Measurements from ENCODE around the gene HOXB7.

HOXB7 gene

GRCh38 chr17:48588528-48588927 lies 22.3 kb downstream of the HOXB7 start:
- Mint-ChIP-seq H3K27ac (no peak overlapping the region), H3K9me3 (no peaks in the 10 kb centered on the region), H3K27me3 (peaks cover 68% of the 10 kb centered on the region), H3K4me1 (peaks cover 36% of the 10 kb centered on the region), H3K4me3 (no peak overlapping the region), H3K36me3 (no peaks in the 10 kb centered on the region)

GRCh38 chr17:48588074-48588415 lies 22.8 kb downstream of the HOXB7 start:
- Mint-ChIP-seq H3K36me3 (no peaks in the 10 kb centered on the region), H3K27ac (no peak overlapping the region), H3K27me3 (peaks cover 66% of the 10 kb centered on the region), H3K4me3 (no peak overlapping the region), H3K9me3 (no peaks in the 10 kb centered on the region), H3K4me1 (peaks cover 35% of the 10 kb centered on the region)

GRCh38 chr17:48587276-48588073 lies 23.3 kb downstream of the HOXB7 start:
- no peaks in the 10 kb centered on the region for H3K9me3 Mint-ChIP-seq
- H3K4me1 Mint-ChIP-seq: peaks cover 35% of the 10 kb centered on the region
- peak overlapping the region; percentile 70 for H3K27ac Mint-ChIP-seq
- H3K36me3 Mint-ChIP-seq: no peaks in the 10 kb centered on the region
- H3K4me3 Mint-ChIP-seq: peak overlapping the region; percentile 26
- peaks cover 64% of the 10 kb centered on the region for H3K27me3 Mint-ChIP-seq

- H3K27ac Mint-ChIP-seq: no peak overlapping the region
- H3K4me1 Mint-ChIP-seq: peaks cover 38% of the 10 kb centered on the region
- no peaks in the 10 kb centered on the region for H3K9me3 Mint-ChIP-seq
- no peaks in the 10 kb centered on the region for H3K36me3 Mint-ChIP-seq
- H3K4me3 Mint-ChIP-seq: peak overlapping the region; percentile 95
- peaks cover 65% of the 10 kb centered on the region for H3K27me3 Mint-ChIP-seq
Observed at GRCh38 chr17:48586355-48587258, 24.2 kb downstream of the HOXB7 start.

- peaks cover 67% of the 10 kb centered on the region for H3K27me3 Mint-ChIP-seq
- no peaks in the 10 kb centered on the region for H3K9me3 Mint-ChIP-seq
- H3K4me3 Mint-ChIP-seq: peak overlapping the region; percentile 28
- H3K36me3 Mint-ChIP-seq: peaks cover 1% of the 10 kb centered on the region
- H3K4me1 Mint-ChIP-seq: peaks cover 56% of the 10 kb centered on the region
- peak overlapping the region; percentile 4 for H3K27ac Mint-ChIP-seq
Observed at GRCh38 chr17:48584223-48584741, 26.5 kb downstream of the HOXB7 start.

GRCh38 chr17:48583708-48584222 lies 27.1 kb downstream of the HOXB7 start:
- H3K27me3 Mint-ChIP-seq: peaks cover 71% of the 10 kb centered on the region
- H3K4me3 Mint-ChIP-seq: peak overlapping the region; percentile 28
- H3K4me1 Mint-ChIP-seq: peaks cover 61% of the 10 kb centered on the region
- H3K27ac Mint-ChIP-seq: no peak overlapping the region
- H3K9me3 Mint-ChIP-seq: no peaks in the 10 kb centered on the region
- peaks cover 1% of the 10 kb centered on the region for H3K36me3 Mint-ChIP-seq

- peak overlapping the region; percentile 74 for H3K27ac Mint-ChIP-seq
- peaks cover 67% of the 10 kb centered on the region for H3K4me1 Mint-ChIP-seq
- no peaks in the 10 kb centered on the region for H3K9me3 Mint-ChIP-seq
- peaks cover 1% of the 10 kb centered on the region for H3K36me3 Mint-ChIP-seq
- H3K27me3 Mint-ChIP-seq: peaks cover 64% of the 10 kb centered on the region
- H3K4me3 Mint-ChIP-seq: peak overlapping the region; percentile 81
Observed at GRCh38 chr17:48582750-48583069, 28.1 kb downstream of the HOXB7 start.

GRCh38 chr17:48579760-48580554 lies 30.9 kb downstream of the HOXB7 start:
- no peaks in the 10 kb centered on the region for H3K9me3 Mint-ChIP-seq
- H3K4me1 Mint-ChIP-seq: peaks cover 63% of the 10 kb centered on the region
- peak overlapping the region; percentile 91 for H3K4me3 Mint-ChIP-seq
- H3K27me3 Mint-ChIP-seq: peaks cover 42% of the 10 kb centered on the region
- peak overlapping the region; percentile 63 for H3K27ac Mint-ChIP-seq
- H3K36me3 Mint-ChIP-seq: peaks cover 1% of the 10 kb centered on the region

- Mint-ChIP-seq H3K27me3 (peaks cover 42% of the 10 kb centered on the region), H3K27ac (peak overlapping the region; percentile 63), H3K36me3 (peaks cover 1% of the 10 kb centered on the region), H3K9me3 (no peaks in the 10 kb centered on the region), H3K4me1 (peaks cover 61% of the 10 kb centered on the region), H3K4me3 (peak overlapping the region; percentile 91)
Observed at GRCh38 chr17:48579471-48579759, 31.4 kb downstream of the HOXB7 start.

- H3K4me1 Mint-ChIP-seq: peaks cover 64% of the 10 kb centered on the region
- peak overlapping the region; percentile 77 for H3K27ac Mint-ChIP-seq
- peak overlapping the region; percentile 91 for H3K4me3 Mint-ChIP-seq
- H3K27me3 Mint-ChIP-seq: peaks cover 39% of the 10 kb centered on the region
- H3K9me3 Mint-ChIP-seq: no peaks in the 10 kb centered on the region
- H3K36me3 Mint-ChIP-seq: peaks cover 1% of the 10 kb centered on the region
Observed at GRCh38 chr17:48578616-48579470, 32.0 kb downstream of the HOXB7 start.

- Mint-ChIP-seq H3K27me3 (peaks cover 35% of the 10 kb centered on the region), H3K4me3 (peak within 1 kb of the TSS; percentile 91), H3K9me3 (no peaks in the 10 kb centered on the region), H3K4me1 (peaks cover 67% of the 10 kb centered on the region), H3K27ac (peak within 1 kb of the TSS; percentile 77), H3K36me3 (peaks cover 1% of the 10 kb centered on the region)
Observed at GRCh38 chr17:48577946-48578615, 32.7 kb downstream of the HOXB7 start, which contains the start of gene HOXB4. Gene HOXB4 (minus strand): TSS chr17:48578350. CDS start chr17:48578319, 31 bp downstream.

GRCh38 chr17:48577330-48577945 lies 33.4 kb downstream of the HOXB7 start:
- Mint-ChIP-seq H3K4me1 (peaks cover 61% of the 10 kb centered on the region), H3K27ac (no peak overlapping the region), H3K9me3 (no peaks in the 10 kb centered on the region), H3K27me3 (peaks cover 30% of the 10 kb centered on the region), H3K4me3 (peak overlapping the region; percentile 85), H3K36me3 (peaks cover 1% of the 10 kb centered on the region)

GRCh38 chr17:48576479-48577309 lies 34.1 kb downstream of the HOXB7 start:
- Mint-ChIP-seq H3K4me1 (peaks cover 56% of the 10 kb centered on the region), H3K27me3 (peaks cover 27% of the 10 kb centered on the region), H3K27ac (no peak overlapping the region)

More at GRCh38 chr17:48576479-48577309, 34.1 kb downstream of the HOXB7 start:
- H3K9me3 Mint-ChIP-seq: no peaks in the 10 kb centered on the region
- H3K4me3 Mint-ChIP-seq: peak overlapping the region; percentile 85
- peaks cover 1% of the 10 kb centered on the region for H3K36me3 Mint-ChIP-seq

All from activated naive CD4-positive, alpha-beta T cell treated with anti-CD3 and anti-CD28 coated beads, Interleukin-2, amount 50 U/mL, for 24 hours (primary cell).